GM19438 (cell line): ENCODE data around the gene TBC1D14.

Source experiments
- ATAC-seq: cut with Tn5 transposase; IDR thresholded peaks from one replicate; pipeline ENCODE4 v1.9.1; 2021; ENCODE audit warnings: low read depth; ENCODE audit not compliant: unreplicated experiment

Gene TBC1D14

DNA sequence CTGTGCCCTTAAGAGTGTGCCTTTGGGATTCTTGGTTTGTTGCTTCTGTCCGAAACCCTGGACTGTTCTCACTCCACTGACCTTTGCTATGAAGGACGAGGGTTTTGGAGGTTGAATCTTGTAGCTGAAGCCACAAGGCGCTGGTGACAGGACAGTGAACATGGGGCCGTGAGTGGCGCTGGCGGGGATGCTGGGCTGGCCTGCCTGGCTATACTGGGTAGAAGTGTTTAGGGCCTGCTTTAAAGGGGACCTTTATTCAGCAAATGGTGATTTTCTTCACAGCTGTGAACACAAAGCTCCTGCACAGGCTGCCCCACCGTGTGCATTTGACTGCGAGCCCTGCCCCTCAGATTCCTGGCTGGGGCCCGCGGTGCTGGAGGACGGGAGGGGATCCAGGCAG, 106.5 kb downstream of the TBC1D14 start:
- ATAC-seq: no peak

DNA sequence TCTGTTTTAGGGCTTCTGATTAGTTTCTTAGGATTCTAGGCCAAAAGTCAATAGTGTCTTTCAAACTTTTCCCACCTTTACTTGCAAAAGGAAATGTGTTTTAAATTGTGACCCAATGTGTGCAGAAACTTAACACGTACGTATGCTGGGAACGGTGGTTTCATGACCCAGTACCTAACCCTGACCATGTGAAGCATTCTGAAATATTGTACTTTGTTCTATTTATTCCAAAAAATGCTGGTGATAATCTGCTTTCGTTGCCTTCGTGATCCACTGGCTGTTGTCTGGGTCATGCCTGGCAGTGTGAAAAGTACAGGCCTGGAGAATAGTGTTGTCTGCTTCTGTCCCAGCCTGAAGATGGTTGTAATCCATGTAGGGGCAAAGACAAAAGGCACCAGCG, 106.9 kb downstream of the TBC1D14 start:
- ATAC-seq: no peak

- ATAC-seq: no peak
Measured at GRCh38 chr4:7017446-7018048, 107.9 kb downstream of the TBC1D14 start.

DNA sequence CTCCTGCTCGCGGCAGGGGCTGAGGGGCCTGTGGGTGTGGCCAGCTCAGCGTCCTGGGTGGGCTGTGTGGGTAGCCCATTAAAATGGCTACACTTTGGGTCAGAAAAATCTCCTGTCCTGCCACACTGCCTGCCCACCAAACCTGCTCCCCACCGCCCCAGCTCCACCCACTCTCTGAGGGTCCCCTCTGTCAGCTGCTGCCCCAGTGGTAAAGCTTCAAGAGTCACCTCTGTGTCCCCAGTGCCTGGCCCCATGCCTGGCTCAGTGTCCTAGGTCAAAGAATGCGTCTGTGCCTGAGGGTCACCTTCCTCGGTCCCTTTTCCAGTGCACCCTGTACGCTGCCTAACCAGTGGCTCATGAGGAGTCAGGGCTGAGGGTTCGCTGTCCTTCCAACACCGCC, 108.7 kb downstream of the TBC1D14 start:
- ATAC-seq: no peak

- ATAC-seq: no peak
Measured at GRCh38 chr4:7019367-7019766, 109.7 kb downstream of the TBC1D14 start.

DNA sequence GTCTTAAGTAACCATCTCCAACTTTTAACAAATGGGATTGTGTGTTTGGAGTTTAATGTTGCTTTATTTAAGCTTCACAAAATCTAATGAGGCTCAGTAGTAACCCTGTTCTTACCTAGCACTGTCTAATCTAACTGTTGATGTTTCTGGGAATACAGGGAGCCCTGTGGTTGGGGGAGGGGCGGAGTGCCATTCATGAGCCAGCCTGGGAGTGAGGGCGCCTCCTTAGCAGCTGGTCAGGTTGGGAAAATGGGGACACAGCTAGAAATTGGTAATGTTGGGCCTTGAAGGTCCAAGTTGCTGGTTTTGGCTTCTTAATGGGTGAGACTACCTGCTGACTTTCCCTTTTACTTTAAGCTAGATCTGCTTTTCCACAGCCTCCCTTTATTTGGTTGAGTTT, 110.7 kb downstream of the TBC1D14 start:
- no peak for ATAC-seq

- no peak for ATAC-seq
Measured at GRCh38 chr4:7020856-7021255, 111.2 kb downstream of the TBC1D14 start.

GRCh38 chr4:7021355-7021754, 111.7 kb downstream of the TBC1D14 start:
- no peak for ATAC-seq

- ATAC-seq: no peak
Measured at GRCh38 chr4:7021930-7022664, 112.5 kb downstream of the TBC1D14 start.

DNA sequence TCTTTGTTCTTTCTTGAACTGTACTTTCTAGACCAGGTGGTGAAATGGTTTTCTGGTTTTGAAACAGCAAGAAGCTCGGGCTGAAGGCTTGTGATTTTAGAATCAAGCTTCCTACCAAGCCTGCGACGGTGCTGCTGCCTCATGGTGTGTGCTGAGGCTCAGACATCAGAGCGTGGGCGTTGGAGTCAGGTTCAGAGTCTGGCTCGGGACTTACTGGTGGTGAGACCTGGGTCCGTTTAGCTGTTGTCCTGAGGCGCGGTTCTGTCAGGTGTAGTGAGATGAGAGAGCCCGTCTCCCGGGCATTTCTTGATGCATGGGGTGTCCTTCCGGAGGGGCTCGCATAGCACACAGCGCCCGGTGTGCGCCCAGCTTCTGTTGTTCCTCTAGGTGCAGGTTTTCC, 113.9 kb downstream of the TBC1D14 start:
- ATAC-seq: no peak

DNA sequence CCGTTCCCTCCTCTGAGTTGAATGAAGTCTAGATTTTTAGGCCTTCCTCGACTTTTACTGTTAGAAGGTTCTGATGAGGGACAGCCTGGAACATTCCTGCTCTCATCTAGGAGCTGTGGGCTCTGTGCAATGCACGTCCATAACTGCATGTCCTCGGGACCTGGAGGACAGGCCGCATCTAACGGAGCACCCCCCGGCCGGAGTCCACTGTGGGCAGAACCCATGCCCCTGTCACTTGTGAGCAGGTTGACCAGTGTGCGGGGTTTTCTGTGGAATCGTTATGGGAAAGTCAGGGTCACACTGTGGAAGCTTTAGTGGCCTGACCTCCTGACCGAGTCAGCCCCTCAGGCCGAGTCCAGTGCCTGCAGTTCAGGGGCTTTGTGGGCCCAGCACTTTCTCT, 114.3 kb downstream of the TBC1D14 start:
- ATAC-seq: no peak

GRCh38 chr4:7024336-7024890, 114.8 kb downstream of the TBC1D14 start:
- ATAC-seq: no peak

DNA sequence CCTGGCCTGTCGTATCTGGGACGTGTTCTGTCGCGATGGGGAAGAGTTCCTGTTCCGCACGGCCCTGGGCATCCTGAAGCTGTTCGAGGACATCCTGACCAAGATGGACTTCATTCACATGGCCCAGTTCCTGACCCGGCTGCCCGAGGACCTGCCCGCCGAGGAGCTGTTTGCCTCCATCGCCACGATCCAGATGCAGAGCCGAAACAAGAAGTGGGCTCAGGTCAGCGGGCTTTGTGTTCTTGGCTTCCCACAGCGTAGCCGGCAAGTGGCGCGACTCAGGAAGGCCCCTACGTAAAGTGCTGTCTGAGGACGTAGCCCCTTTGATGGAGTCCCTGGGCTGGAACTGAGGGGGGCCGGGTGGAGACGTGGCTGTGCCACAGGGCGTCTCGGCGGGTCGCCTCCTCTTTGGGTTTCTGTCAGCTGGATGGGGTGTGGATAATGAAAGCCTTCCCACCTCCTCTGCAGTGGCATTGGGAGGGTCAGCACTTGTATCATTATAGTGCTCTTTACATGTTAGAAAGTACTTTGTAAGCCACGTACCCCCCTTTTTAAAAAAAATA, 115.5 kb downstream of the TBC1D14 start:
- no peak for ATAC-seq

DNA sequence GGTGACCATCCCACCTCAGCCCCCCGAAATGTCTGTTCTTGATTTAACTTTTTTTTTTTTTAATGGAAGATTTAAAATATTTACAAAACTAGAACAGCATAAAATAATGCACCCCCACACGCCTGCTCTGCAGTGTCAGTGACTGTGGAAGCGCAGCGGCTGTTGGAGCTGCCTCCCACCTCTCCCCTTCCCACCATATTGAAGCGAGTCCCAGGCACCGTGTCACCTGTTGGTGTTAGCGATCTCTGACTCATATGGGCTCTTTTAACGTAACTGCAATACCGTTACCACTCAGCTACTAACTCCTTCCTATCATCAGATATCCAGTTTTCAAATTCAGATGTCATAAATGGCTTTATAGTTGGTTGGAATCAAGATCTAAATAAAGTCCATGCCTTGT, 116.5 kb downstream of the TBC1D14 start:
- no peak for ATAC-seq

- ATAC-seq: no peak
Measured at GRCh38 chr4:7027284-7027683, 117.7 kb downstream of the TBC1D14 start.

DNA sequence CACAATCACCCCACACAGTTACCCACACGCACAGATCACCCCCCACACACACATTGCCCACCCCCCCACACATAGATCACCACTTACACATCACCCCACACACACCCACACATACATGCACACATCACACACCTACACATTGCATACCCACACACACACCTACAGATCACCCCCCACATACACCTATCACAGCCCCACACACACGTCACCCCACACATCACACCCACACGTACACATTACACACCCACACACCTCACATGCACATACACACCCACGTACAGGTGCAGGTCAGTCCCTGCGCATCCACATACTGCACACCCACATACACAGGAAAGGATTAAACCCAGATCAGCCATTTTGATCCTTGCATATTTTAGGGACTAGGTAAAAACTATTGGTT, 118.3 kb downstream of the TBC1D14 start:
- ATAC-seq: no peak

DNA sequence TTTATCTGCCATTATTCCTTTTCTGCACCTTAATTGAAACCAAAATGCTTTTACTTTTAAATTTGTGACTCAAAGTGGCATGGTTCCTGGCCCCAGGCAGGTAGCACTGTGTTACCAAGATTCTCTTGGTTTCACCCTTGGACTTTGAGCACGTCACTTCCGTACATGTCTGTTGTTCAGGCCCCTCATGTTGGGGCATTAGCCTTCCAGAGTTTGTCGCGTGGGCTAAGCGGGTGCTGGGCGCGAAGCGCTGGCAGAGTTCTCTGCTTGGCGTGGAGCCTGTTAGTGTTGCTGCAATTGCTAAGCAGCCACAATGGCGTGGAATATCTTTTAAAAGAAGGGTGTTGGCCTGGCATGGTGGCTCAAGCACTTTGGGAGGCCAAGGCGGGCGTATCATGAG, 119.6 kb downstream of the TBC1D14 start:
- ATAC-seq: no peak

DNA sequence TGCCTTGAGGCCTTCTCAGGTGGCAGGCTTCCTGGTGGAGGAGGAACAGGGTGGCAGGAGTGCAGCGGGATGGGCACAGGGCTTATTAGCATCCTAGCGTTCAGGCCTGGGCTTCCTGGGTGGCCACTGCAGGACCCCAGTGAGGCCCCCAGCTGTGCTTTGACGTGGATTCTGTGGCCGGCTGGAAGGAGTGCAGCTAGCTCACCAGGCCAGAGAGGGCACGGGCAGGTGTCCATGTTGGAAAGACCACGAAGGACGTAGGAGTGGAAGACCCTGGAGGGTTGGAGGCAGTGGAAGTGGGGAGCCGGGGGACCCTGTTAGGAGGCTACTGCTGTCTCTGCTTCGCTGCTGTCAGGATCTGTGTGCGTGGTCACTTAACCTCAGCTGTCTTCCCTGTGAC, 120.3 kb downstream of the TBC1D14 start:
- ATAC-seq: no peak

GRCh38 chr4:7030856-7031255, 121.2 kb downstream of the TBC1D14 start:
- ATAC-seq: no peak

DNA sequence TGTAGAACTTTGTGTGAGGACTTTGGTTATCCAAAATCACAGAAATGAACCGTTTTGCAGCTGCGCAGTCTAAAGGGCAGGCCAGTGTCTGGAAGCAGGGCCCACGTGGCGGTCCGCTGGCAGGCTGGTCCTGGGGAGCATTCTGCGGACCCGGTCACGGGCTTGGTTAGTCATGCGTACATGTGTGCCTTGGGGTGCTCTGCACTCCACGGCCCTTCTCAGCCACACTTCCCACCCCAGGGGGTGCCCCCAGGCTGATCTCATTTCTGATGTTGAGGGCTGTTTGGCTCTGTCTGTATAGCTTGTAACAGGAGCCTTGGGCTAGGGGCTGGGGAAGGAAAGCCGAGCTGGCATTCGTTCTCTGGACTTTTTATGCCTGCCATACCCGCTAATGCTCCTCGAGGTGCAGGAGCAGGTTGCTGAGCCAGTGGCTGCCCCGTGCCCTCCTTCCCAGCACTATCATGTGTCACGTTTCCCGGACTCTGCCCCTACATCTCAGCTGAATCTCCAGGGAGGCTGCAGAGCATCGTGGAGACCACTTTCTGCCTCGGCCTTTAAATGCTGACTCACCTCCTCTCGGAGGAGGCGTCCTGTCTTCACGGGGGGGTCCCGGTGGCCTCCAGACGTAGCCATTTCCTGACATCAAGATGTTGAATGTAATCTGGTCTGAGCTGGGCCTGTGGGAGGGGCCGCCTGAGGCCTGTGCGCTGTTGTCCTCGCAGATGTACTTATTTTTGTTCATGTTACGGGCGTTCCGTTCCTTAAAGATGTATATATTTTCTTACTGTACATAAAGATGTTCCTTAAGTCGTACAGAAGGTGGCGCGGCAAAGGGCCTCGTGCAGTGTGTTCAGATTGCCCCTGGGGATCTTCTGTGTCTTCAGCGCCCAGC, 122.2 kb downstream of the TBC1D14 start:
- ATAC-seq: no peak

GRCh38 chr4:7032596-7032995, 123.0 kb downstream of the TBC1D14 start:
- no peak for ATAC-seq
